NB4 (cell line): ENCODE data around the gene EEF1AKMT1.

Source experiments
- DNase-seq: peaks from one replicate; pipeline ENCODE4 v3.0.0; 2010; ENCODE audit warnings: low read depth
- H3K4me3 ChIP-seq: one replicate; pipeline ENCODE4 v1.5.1; 2011; ENCODE audit warnings: mild to moderate bottlenecking, low read depth, low read length, moderate library complexity
- CTCF ChIP-seq: IDR thresholded peaks from one replicate; pipeline ENCODE4 v1.5.1; 2012; ENCODE audit warnings: low read depth, low read length
- MYC ChIP-seq: IDR thresholded peaks from 2 replicates; pipeline ENCODE4 v1.6.1; 2011; ENCODE audit warnings: low read depth, low read length
- POLR2A ChIP-seq: IDR thresholded peaks from 2 replicates; pipeline ENCODE4 v1.6.1; 2011; ENCODE audit warnings: mild to moderate bottlenecking; ENCODE audit not compliant: insufficient read length; ENCODE audit errors: extremely low read depth
- TF ChIP-seq, protein P1 (sequence below): IDR thresholded peaks from 2 replicates; pipeline ENCODE4 v1.6.1; 2011; ENCODE audit warnings: low read depth, low read length

Gene EEF1AKMT1

DNA sequence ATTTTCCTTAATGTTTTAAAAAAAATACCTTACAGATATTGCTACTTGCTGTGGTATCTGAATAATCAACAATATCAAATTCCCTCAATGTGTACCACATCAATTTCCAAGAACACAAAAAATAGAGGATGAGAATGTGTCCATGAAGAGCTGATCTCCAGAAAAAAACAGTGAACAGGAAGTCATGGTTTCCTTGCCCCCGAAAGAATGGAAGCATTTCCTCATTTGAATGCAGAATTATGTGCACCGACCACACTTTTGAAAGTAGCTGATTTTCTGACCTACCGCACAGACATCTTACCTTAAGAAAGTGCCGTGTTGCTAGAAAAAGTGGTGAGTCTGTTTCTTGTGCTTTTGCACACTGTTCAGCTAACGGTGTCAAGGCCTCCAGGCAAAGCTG lies 13.4 kb upstream of the EEF1AKMT1 start:
- DNase-seq: no peak
- TF ChIP-seq CTCF (no peak), MYC (no peak)
- no peak overlapping the region for H3K4me3 ChIP-seq

DNA sequence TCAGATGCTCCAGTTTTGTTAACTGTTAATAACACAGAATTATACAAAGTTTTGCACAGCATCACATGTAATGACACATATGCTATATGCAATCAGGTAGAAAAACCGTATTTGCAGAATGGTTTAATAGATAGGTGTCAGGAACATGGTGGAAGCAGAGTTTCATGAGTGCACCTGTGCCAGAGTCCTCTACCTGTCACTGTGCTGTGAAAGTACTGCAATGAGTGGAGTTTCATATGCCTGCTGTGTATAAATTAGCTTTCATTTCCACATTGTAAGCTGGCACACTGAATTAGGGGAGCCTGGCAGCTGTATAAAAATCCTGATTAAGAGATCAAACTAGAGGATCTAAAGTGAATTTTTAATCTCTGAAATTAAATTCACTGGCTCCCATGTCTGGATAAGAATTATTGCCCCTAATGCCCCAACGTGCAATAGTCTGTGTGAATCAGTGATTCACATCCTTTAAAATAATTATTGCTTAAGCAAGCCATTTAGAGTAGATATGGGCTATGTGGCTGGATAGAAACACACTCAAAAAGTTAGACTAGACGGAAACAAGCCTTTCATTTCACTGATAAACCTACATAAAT lies 8.5 kb upstream of the EEF1AKMT1 start:
- no peak overlapping the region for H3K4me3 ChIP-seq
- TF ChIP-seq POLR2A: no peak
- TF ChIP-seq MYC: no peak
- TF ChIP-seq, protein P1, sequence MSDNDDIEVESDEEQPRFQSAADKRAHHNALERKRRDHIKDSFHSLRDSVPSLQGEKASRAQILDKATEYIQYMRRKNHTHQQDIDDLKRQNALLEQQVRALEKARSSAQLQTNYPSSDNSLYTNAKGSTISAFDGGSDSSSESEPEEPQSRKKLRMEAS: no peak
- no peak for TF ChIP-seq CTCF
- no peak for DNase-seq

- TF ChIP-seq MYC (no peak), CTCF (no peak), POLR2A (no peak)
- TF ChIP-seq, protein P1: no peak
- no peak for DNase-seq
- H3K4me3 ChIP-seq: no peak overlapping the region
Measured at GRCh38 chr13:20780317-20780716, 6.6 kb upstream of the EEF1AKMT1 start.

GRCh38 chr13:20779405-20779804 lies 5.6 kb upstream of the EEF1AKMT1 start:
- no peak for DNase-seq

DNA sequence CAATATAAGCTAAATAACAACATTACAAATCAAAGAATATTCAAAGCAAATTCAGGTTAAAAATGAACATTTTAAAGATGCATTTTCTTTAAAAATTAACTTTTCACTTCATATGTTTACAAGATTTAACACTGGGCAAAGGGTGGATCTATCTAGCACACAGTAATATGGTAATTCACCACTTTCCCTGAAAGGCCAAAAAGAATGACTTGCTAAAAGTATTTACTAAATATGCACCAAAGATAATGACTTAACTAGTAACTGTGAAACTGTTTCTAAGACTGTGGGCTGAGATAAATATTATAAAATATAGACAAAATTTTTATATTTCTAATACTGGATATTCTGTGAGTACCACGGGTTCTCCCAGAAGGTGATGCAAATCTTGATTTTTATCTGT lies 4.5 kb upstream of the EEF1AKMT1 start:
- DNase-seq: no peak
- H3K4me3 ChIP-seq: no peak overlapping the region
- TF ChIP-seq CTCF: no peak
- TF ChIP-seq, protein P1: no peak
- TF ChIP-seq MYC: no peak
- no peak for TF ChIP-seq POLR2A

More at GRCh38 chr13:20779405-20779804, 5.6 kb upstream of the EEF1AKMT1 start:
- no peak overlapping the region for H3K4me3 ChIP-seq
- TF ChIP-seq CTCF (no peak), POLR2A (no peak)

DNA sequence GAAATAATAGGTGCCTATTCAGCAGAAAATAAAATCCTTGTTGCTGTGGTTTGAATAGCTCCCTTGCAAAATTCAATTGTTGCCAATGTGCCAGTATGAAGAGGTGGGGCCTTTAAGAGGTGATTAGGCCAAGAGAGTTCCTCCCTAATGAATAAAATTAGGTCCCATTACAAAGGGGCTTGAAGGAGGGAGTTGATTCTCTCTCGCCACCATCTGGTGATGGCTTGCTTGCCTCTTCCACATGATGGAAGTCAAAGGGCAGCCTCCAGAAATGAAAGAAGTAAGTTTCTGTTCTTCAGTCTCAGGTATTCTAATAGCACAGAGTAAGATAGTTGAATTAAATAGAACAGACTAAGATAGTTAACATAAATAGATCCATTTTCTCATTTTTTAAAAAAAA lies 3.0 kb upstream of the EEF1AKMT1 start:
- peak; percentile 30 for DNase-seq
- no peak overlapping the region for H3K4me3 ChIP-seq
- TF ChIP-seq CTCF (no peak), MYC (no peak), POLR2A (no peak)
- TF ChIP-seq, protein P1: no peak
